GM12865 (cell line): Measurements from ENCODE around the gene C1orf226.

Source experiments
- DNase-seq: peaks from one replicate; pipeline ENCODE4 v3.0.0; 2010; ENCODE audit warnings: low read depth
- H3K4me3 ChIP-seq: 2 replicates; pipeline ENCODE4 v1.5.1; 2011; ENCODE audit warnings: mild to moderate bottlenecking, low read depth, low read length, control low read depth
- CTCF ChIP-seq: IDR thresholded peaks from 2 replicates; pipeline ENCODE4 v1.5.1; 2011; ENCODE audit warnings: low read length, control low read depth, low read depth, inconsistent platforms; ENCODE audit not compliant: insufficient read depth; ENCODE audit errors: missing control alignments

The C1orf226 gene

GRCh38 chr1:162381383-162381782, at the start of gene C1orf226:
TSS of gene C1orf226 (plus strand) at chr1:162381728. CDS start at chr1:162381902, 174 bp downstream.
- TF ChIP-seq CTCF, result no peak

GRCh38 chr1:162333991-162334390, 47.5 kb upstream of the C1orf226 start:
- H3K4me3 ChIP-seq, result no peak overlapping the region
- TF ChIP-seq CTCF, result no peak
- no peak for DNase-seq

More at GRCh38 chr1:162381383-162381782, at the start of gene C1orf226:
- DNase-seq, result no peak
- H3K4me3 ChIP-seq, result no peak within 1 kb of the TSS

GRCh38 chr1:162335126-162335525, 46.4 kb upstream of the C1orf226 start:
- no peak for DNase-seq
- H3K4me3 ChIP-seq, result no peak overlapping the region

GRCh38 chr1:162336621-162337285, 44.8 kb upstream of the C1orf226 start:
- TF ChIP-seq CTCF, result no peak
- DNase-seq, result no peak
- no peak overlapping the region for H3K4me3 ChIP-seq

More at GRCh38 chr1:162335126-162335525, 46.4 kb upstream of the C1orf226 start:
- TF ChIP-seq CTCF, result no peak

GRCh38 chr1:162342452-162342983, 39.0 kb upstream of the C1orf226 start:
- no peak for DNase-seq
- TF ChIP-seq CTCF, result no peak
- no peak overlapping the region for H3K4me3 ChIP-seq

GRCh38 chr1:162343470-162343869, 38.1 kb upstream of the C1orf226 start:
- DNase-seq, result no peak
- no peak for TF ChIP-seq CTCF
- H3K4me3 ChIP-seq, result no peak overlapping the region

- TF ChIP-seq CTCF, result no peak
- no peak overlapping the region for H3K4me3 ChIP-seq
- no peak for DNase-seq
These were observed 34.2 kb upstream of the C1orf226 start for GRCh38 chr1:162347281-162347680.
